ENCODE results near the gene NDUFA11.

Gene NDUFA11

GRCh38 chr19:5917431-5918107 is 14.0 kb upstream of the NDUFA11 start:
- Histone ChIP-seq H3K9me3 (ENCODE audit: insufficient read depth, low read length) (no peaks in the 10 kb centered on the region), H3K9me2 (replicated peaks; ENCODE audit: insufficient read depth, low read length) (no peaks in the 10 kb centered on the region), H3K4me2 (ENCODE audit: low read depth, low read length, poor library complexity, severe bottlenecking) (no peak overlapping the region), H3K27ac (ENCODE audit: low read depth, low read length) (no peak overlapping the region), H3K27me3 (ENCODE audit: low read length) (no peaks in the 10 kb centered on the region), H4K20me1 (ENCODE audit: low read depth, low read length) (no peaks in the 10 kb centered on the region), H3F3A (ENCODE audit: insufficient read depth) (no peaks in the 10 kb centered on the region), H3K79me2 (ENCODE audit: insufficient read depth, low read length) (no peaks in the 10 kb centered on the region), H3K36me3 (ENCODE audit: low read length) (no peaks in the 10 kb centered on the region), H3K4me3 (ENCODE audit: insufficient read depth, low read length, poor library complexity, severe bottlenecking) (no peak overlapping the region), H2AFZ (ENCODE audit: low read depth, low read length, severe bottlenecking) (no peak overlapping the region), H3K9ac (ENCODE audit: low read length) (no peak overlapping the region)
- TF ChIP-seq EZH2phosphoT487 (conservative IDR thresholded peaks at IDR 0.05; ENCODE audit: low read length) (no peak), CTCF (IDR thresholded peaks at IDR 0.05; ENCODE audit: insufficient read depth, low read length, poor library complexity, severe bottlenecking) (no peak)

GRCh38 chr19:5916181-5916708 is 12.7 kb upstream of the NDUFA11 start:
- Histone ChIP-seq H3K27ac (ENCODE audit: low read depth, low read length) (no peak overlapping the region), H3K4me2 (ENCODE audit: low read depth, low read length, poor library complexity, severe bottlenecking) (no peak overlapping the region), H3K9ac (ENCODE audit: low read length) (no peak overlapping the region), H3K9me3 (ENCODE audit: insufficient read depth, low read length) (no peaks in the 10 kb centered on the region), H4K20me1 (ENCODE audit: low read depth, low read length) (no peaks in the 10 kb centered on the region), H3K27me3 (ENCODE audit: low read length) (no peaks in the 10 kb centered on the region), H3F3A (ENCODE audit: insufficient read depth) (no peaks in the 10 kb centered on the region; the same call in 1 of the 2 replicates), H3K4me3 (ENCODE audit: insufficient read depth, low read length, poor library complexity, severe bottlenecking) (no peak overlapping the region), H3K9me2 (replicated peaks; ENCODE audit: insufficient read depth, low read length) (no peaks in the 10 kb centered on the region), H3K79me2 (ENCODE audit: insufficient read depth, low read length) (no peaks in the 10 kb centered on the region), H2AFZ (ENCODE audit: low read depth, low read length, severe bottlenecking) (no peak overlapping the region), H3K36me3 (ENCODE audit: low read length) (no peaks in the 10 kb centered on the region)
- no peak for TF ChIP-seq EZH2phosphoT487 (conservative IDR thresholded peaks at IDR 0.05; ENCODE audit: low read length)
- no peak for TF ChIP-seq CTCF (IDR thresholded peaks at IDR 0.05; ENCODE audit: insufficient read depth, low read length, poor library complexity, severe bottlenecking)

GRCh38 chr19:5915782-5916165 is 12.2 kb upstream of the NDUFA11 start:
- Histone ChIP-seq H3K9ac (ENCODE audit: low read length) (no peak overlapping the region), H3K9me2 (replicated peaks; ENCODE audit: insufficient read depth, low read length) (no peaks in the 10 kb centered on the region), H3K4me3 (ENCODE audit: insufficient read depth, low read length, poor library complexity, severe bottlenecking) (no peak overlapping the region), H3K4me2 (ENCODE audit: low read depth, low read length, poor library complexity, severe bottlenecking) (no peak overlapping the region), H2AFZ (ENCODE audit: low read depth, low read length, severe bottlenecking) (no peak overlapping the region), H3K27ac (ENCODE audit: low read depth, low read length) (no peak overlapping the region), H3K36me3 (ENCODE audit: low read length) (no peaks in the 10 kb centered on the region), H3K9me3 (ENCODE audit: insufficient read depth, low read length) (no peaks in the 10 kb centered on the region), H3F3A (ENCODE audit: insufficient read depth) (no peaks in the 10 kb centered on the region; the same call in 1 of the 2 replicates), H3K79me2 (ENCODE audit: insufficient read depth, low read length) (no peaks in the 10 kb centered on the region), H4K20me1 (ENCODE audit: low read depth, low read length) (no peaks in the 10 kb centered on the region), H3K27me3 (ENCODE audit: low read length) (no peaks in the 10 kb centered on the region)
- TF ChIP-seq EZH2phosphoT487 (conservative IDR thresholded peaks at IDR 0.05; ENCODE audit: low read length), result no peak
- no peak for TF ChIP-seq CTCF (IDR thresholded peaks at IDR 0.05; ENCODE audit: insufficient read depth, low read length, poor library complexity, severe bottlenecking)

All from SU-DHL-6 (cell line).